Naive thymus-derived CD8-positive, alpha-beta T cell (primary cell): ENCODE data around the gene TBATA. TPM values are rescaled to one million over a fixed set of nuclear protein-coding genes. Genes with fewer than 3 reads are reported as not detected.

ENCODE experiments used
- ATAC-seq, 2 donors: fragments of 150-1000 bp; cut with Tn5 transposase in 1 of 2; sonication (Bioruptor Pico), chemical (Tn5 transposase) in 1 of 2; 1 replicate in 1 of 2; 2 replicates in 1 of 2; pipeline ENCODE4 v1.10.0; 2021; ENCODE audit warnings: mild to moderate bottlenecking in 2 of 2, moderate library complexity in 2 of 2
- POLR2A ChIA-PET: fragments of 350-600 bp; sonication (Branson Sonifier 250); formaldehyde crosslinking; loops from one replicate; lab custom pipeline; 2021; ENCODE audit warnings: antibody characterized with exemption; lab: Charles Lee
- DNase-seq, 10 donors: peaks; one replicate each; pipeline versions ENCODE4 v3.0.0 to v3.0.0-alpha.2; 2020 to 2022
- H3K27ac Mint-ChIP-seq, 10 donors: one replicate each; pipeline ENCODE4 v1.8.0; 2020 to 2022; ENCODE audit warnings: mild to moderate bottlenecking in 10 of 10, mixed read lengths in 10 of 10, moderate library complexity in 4 of 10, inconsistent platforms in 1 of 10
- H3K27me3 Mint-ChIP-seq, 5 donors: one replicate each; pipeline ENCODE4 v1.8.0; 2021 to 2022; ENCODE audit warnings: mixed read lengths in 5 of 5
- H3K36me3 Mint-ChIP-seq, 3 donors: one replicate each; pipeline ENCODE4 v1.8.0; 2020 to 2022; ENCODE audit warnings: mixed read lengths in 3 of 3, mild to moderate bottlenecking in 2 of 3, inconsistent platforms in 1 of 3
- H3K4me1 Mint-ChIP-seq, 4 donors: one replicate each; pipeline ENCODE4 v1.8.0; 2021 to 2022; ENCODE audit warnings: mixed read lengths in 4 of 4
- H3K4me3 Mint-ChIP-seq, 10 donors: one replicate each; pipeline ENCODE4 v1.8.0; 2020 to 2022; ENCODE audit warnings: mild to moderate bottlenecking in 10 of 10, mixed read lengths in 10 of 10, moderate library complexity in 6 of 10, inconsistent platforms in 1 of 10
- H3K9me3 Mint-ChIP-seq, 9 donors: one replicate each; pipeline ENCODE4 v1.8.0; 2020 to 2022; ENCODE audit warnings: mixed read lengths in 9 of 9, mild to moderate bottlenecking in 3 of 9, inconsistent platforms in 1 of 9, moderate library complexity in 1 of 9
- polyA plus RNA-seq, 3 donors: library from polyadenylated mRNA; unstranded; fragments of 300-500 nt; fragmentation: Illumina TruSeq; gene quantifications; one replicate each; pipeline ENCODE4 v1.2.3, GENCODE V29; 2021
- total RNA-seq, 8 experiments: library from RNA in 2 of 8; stranded (reverse) in 2 of 8; gene quantifications; one replicate each; pipeline ENCODE4 v1.2.3 and lab custom pipeline; 2021 to 2026

The TBATA gene
- total and polyA plus RNA-seq, 5 experiments from 2014 or later, result not detected

GRCh38 chr10:70742537-70743429 is 42.4 kb downstream of the TBATA start:
- H3K36me3 Mint-ChIP-seq, result no peaks in the 10 kb centered on the region
- H3K27me3 Mint-ChIP-seq, result no peaks in the 10 kb centered on the region
- H3K27ac Mint-ChIP-seq, result no peak overlapping the region
- DNase-seq (no peak), ATAC-seq (no peak)
- H3K4me1 Mint-ChIP-seq, result peaks cover 2 to 14% (median 7%) of the 10 kb centered on the region in 4 donors
- H3K4me3 Mint-ChIP-seq, result no peak overlapping the region
- H3K9me3 Mint-ChIP-seq, result no peaks in the 10 kb centered on the region
- POLR2A ChIA-PET, result no interaction called here

- Mint-ChIP-seq H3K4me3 (no peak overlapping the region), H3K27ac (no peak overlapping the region), H3K9me3 (no peaks in the 10 kb centered on the region), H3K27me3 (no peaks in the 10 kb centered on the region), H3K4me1 (peaks cover 3 to 14% (median 7%) of the 10 kb centered on the region in 4 donors), H3K36me3 (no peaks in the 10 kb centered on the region)
- POLR2A ChIA-PET, result no interaction called here
- DNase-seq, result no peak
- ATAC-seq, result no peak
Measured at GRCh38 chr10:70740406-70741288, 44.5 kb downstream of the TBATA start.

- DNase-seq (no peak), ATAC-seq (no peak)
- H3K27ac Mint-ChIP-seq, result no peak overlapping the region
- H3K36me3 Mint-ChIP-seq, result no peaks in the 10 kb centered on the region
- no peak overlapping the region for H3K4me3 Mint-ChIP-seq
- H3K9me3 Mint-ChIP-seq, result no peaks in the 10 kb centered on the region
- H3K27me3 Mint-ChIP-seq, result no peaks in the 10 kb centered on the region
- H3K4me1 Mint-ChIP-seq, result peaks cover 3 to 9% (median 6%) of the 10 kb centered on the region in 4 donors
- POLR2A ChIA-PET, result no interaction called here
Measured at GRCh38 chr10:70738761-70739121, 46.4 kb downstream of the TBATA start.

- peaks cover 3 to 9% (median 6%) of the 10 kb centered on the region in 4 donors for H3K4me1 Mint-ChIP-seq
- ATAC-seq (peak in 1 of 2 donors; percentile 39), DNase-seq (no peak)
- H3K27ac Mint-ChIP-seq, result no peak overlapping the region
- H3K27me3 Mint-ChIP-seq, result no peaks in the 10 kb centered on the region
- POLR2A ChIA-PET, result no interaction called here
- H3K4me3 Mint-ChIP-seq, result no peak overlapping the region
- no peaks in the 10 kb centered on the region for H3K9me3 Mint-ChIP-seq
- H3K36me3 Mint-ChIP-seq, result no peaks in the 10 kb centered on the region
Measured at GRCh38 chr10:70738006-70738760, 47.0 kb downstream of the TBATA start.

GRCh38 chr10:70737250-70737649 is 47.9 kb downstream of the TBATA start:
- POLR2A ChIA-PET, result no interaction called here
- DNase-seq (no peak), ATAC-seq (no peak)
- Mint-ChIP-seq H3K9me3 (no peaks in the 10 kb centered on the region), H3K27me3 (no peaks in the 10 kb centered on the region), H3K36me3 (no peaks in the 10 kb centered on the region), H3K4me1 (peaks cover 0 to 1% (median 0%) of the 10 kb centered on the region in 4 donors), H3K27ac (no peak overlapping the region), H3K4me3 (no peak overlapping the region)

- Mint-ChIP-seq H3K27ac (no peak overlapping the region), H3K27me3 (no peaks in the 10 kb centered on the region), H3K4me1 (peaks cover 0 to 3% (median 0%) of the 10 kb centered on the region in 4 donors), H3K9me3 (no peaks in the 10 kb centered on the region), H3K36me3 (no peaks in the 10 kb centered on the region), H3K4me3 (no peak overlapping the region)
- DNase-seq (peak in 1 of 10 donors; percentile 36), ATAC-seq (no peak)
- POLR2A ChIA-PET, result no interaction called here
Measured at GRCh38 chr10:70736525-70736924, 48.7 kb downstream of the TBATA start.

- Mint-ChIP-seq H3K27me3 (no peaks in the 10 kb centered on the region), H3K27ac (no peak overlapping the region), H3K9me3 (no peaks in the 10 kb centered on the region), H3K4me3 (no peak overlapping the region), H3K4me1 (peaks cover 0 to 3% (median 0%) of the 10 kb centered on the region in 4 donors), H3K36me3 (no peaks in the 10 kb centered on the region)
- ATAC-seq, result no peak
- POLR2A ChIA-PET, result no interaction called here
- DNase-seq, result no peak
Measured at GRCh38 chr10:70735161-70735560, 50.0 kb downstream of the TBATA start.

GRCh38 chr10:70733051-70733450 is 52.1 kb downstream of the TBATA start:
- peaks cover 0 to 2% (median 0%) of the 10 kb centered on the region in 5 donors for H3K27me3 Mint-ChIP-seq
- POLR2A ChIA-PET, result no interaction called here
- H3K9me3 Mint-ChIP-seq, result no peaks in the 10 kb centered on the region
- no peaks in the 10 kb centered on the region for H3K36me3 Mint-ChIP-seq
- H3K4me3 Mint-ChIP-seq, result no peak overlapping the region
- H3K27ac Mint-ChIP-seq, result no peak overlapping the region
- peaks cover 0 to 3% (median 0%) of the 10 kb centered on the region in 4 donors for H3K4me1 Mint-ChIP-seq
- ATAC-seq (no peak), DNase-seq (no peak)

- Mint-ChIP-seq H3K36me3 (no peaks in the 10 kb centered on the region), H3K27ac (peak overlapping the region in 1 of 10 donors; percentile 48), H3K4me3 (no peak overlapping the region), H3K27me3 (peaks cover 0 to 2% (median 0%) of the 10 kb centered on the region in 5 donors), H3K4me1 (peaks cover 0 to 3% (median 0%) of the 10 kb centered on the region in 4 donors), H3K9me3 (no peaks in the 10 kb centered on the region)
- ATAC-seq, result no peak
- POLR2A ChIA-PET, result no interaction called here
- no peak for DNase-seq
Measured at GRCh38 chr10:70732569-70732968, 52.6 kb downstream of the TBATA start.

GRCh38 chr10:70730955-70731354 is 54.2 kb downstream of the TBATA start:
- H3K4me1 Mint-ChIP-seq, result peaks cover 0 to 2% (median 0%) of the 10 kb centered on the region in 4 donors
- no peak overlapping the region for H3K4me3 Mint-ChIP-seq
- H3K9me3 Mint-ChIP-seq, result no peaks in the 10 kb centered on the region
- H3K36me3 Mint-ChIP-seq, result no peaks in the 10 kb centered on the region
- DNase-seq (no peak), ATAC-seq (no peak)
- H3K27me3 Mint-ChIP-seq, result peaks cover 0 to 2% (median 0%) of the 10 kb centered on the region in 5 donors
- no peak overlapping the region for H3K27ac Mint-ChIP-seq
- POLR2A ChIA-PET, result no interaction called here

GRCh38 chr10:70729763-70730357 is 55.3 kb downstream of the TBATA start:
- peak overlapping the region in 1 of 10 donors; percentile 50 for H3K27ac Mint-ChIP-seq
- no peak for DNase-seq
- H3K4me3 Mint-ChIP-seq, result no peak overlapping the region
- H3K9me3 Mint-ChIP-seq, result no peaks in the 10 kb centered on the region
- H3K4me1 Mint-ChIP-seq, result peaks cover 0 to 4% (median 0%) of the 10 kb centered on the region in 4 donors
- POLR2A ChIA-PET, result no interaction called here
- no peak for ATAC-seq
- no peaks in the 10 kb centered on the region for H3K36me3 Mint-ChIP-seq
- peaks cover 0 to 2% (median 0%) of the 10 kb centered on the region in 5 donors for H3K27me3 Mint-ChIP-seq

GRCh38 chr10:70728328-70728727 is 56.8 kb downstream of the TBATA start:
- Mint-ChIP-seq H3K9me3 (no peaks in the 10 kb centered on the region), H3K4me1 (peaks cover 0 to 5% (median 0%) of the 10 kb centered on the region in 4 donors), H3K27me3 (peaks cover 0 to 2% (median 0%) of the 10 kb centered on the region in 5 donors), H3K27ac (no peak overlapping the region), H3K4me3 (no peak overlapping the region), H3K36me3 (no peaks in the 10 kb centered on the region)
- POLR2A ChIA-PET, result interaction anchor here (0.7 kb wide), 1 partner anchor 9 kb away, joined by 3 read pairs; no protein-coding TSS in a partner anchor
- DNase-seq (no peak), ATAC-seq (no peak)
